ENCODE measurements around the gene HIRA.

DNA sequence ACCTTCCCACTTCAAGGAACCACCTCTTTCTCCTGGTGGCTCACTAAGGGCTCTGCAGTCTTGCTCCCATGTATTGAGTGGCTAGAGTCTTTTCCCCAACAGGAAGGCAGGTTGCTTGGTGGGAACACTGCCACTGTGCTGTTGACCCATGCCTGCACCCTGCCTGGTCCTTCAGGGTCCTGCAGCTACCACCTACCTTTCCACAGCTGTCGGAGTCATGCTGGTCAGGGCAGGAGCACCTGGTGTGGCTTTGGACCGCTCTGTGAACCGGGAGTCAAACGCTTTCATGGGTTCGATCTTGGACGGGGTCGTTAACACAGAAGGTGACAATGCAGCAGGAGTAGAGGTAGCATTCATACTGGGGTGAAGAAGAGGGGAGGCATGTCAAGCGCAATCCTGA lies 56.1 kb downstream of the HIRA start:
- TF ChIP-seq, protein P1, sequence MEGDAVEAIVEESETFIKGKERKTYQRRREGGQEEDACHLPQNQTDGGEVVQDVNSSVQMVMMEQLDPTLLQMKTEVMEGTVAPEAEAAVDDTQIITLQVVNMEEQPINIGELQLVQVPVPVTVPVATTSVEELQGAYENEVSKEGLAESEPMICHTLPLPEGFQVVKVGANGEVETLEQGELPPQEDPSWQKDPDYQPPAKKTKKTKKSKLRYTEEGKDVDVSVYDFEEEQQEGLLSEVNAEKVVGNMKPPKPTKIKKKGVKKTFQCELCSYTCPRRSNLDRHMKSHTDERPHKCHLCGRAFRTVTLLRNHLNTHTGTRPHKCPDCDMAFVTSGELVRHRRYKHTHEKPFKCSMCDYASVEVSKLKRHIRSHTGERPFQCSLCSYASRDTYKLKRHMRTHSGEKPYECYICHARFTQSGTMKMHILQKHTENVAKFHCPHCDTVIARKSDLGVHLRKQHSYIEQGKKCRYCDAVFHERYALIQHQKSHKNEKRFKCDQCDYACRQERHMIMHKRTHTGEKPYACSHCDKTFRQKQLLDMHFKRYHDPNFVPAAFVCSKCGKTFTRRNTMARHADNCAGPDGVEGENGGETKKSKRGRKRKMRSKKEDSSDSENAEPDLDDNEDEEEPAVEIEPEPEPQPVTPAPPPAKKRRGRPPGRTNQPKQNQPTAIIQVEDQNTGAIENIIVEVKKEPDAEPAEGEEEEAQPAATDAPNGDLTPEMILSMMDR (IDR thresholded peaks at IDR 0.05) = no peak
- no peak for TF ChIP-seq POLR2A (IDR thresholded peaks at IDR 0.05)

Data from thyroid gland (tissue), 4 donors.